Measurements from ENCODE around the gene EXOC8.
"Not testable (repeated sequence)": the region's sequence is repeated elsewhere in the genome, so short reads cannot be mapped to it uniquely, and the experiment has no call there.

The EXOC8 gene

GRCh38 chr1:231348856-231349255 lies 11.2 kb upstream of the EXOC8 start:
- not testable (repeated sequence) for DNase-seq

DNA sequence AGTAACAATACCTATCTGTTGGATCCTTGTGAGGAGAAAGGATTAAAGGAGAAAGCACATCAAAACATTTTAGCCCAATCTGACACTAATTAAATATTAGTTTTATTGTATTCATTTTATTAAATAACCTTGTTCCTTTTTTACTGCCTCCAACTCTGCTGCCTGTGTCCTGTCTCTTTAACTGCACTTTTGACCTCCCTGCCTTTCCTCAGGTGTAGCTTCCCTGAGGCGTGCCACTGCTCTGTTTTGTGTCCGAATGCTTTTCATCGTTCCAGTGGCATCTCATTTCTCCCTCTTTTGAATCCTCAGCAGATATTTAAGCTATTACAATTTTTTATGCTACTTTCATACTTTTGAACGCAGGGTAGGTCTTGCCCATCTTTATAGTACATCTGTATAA lies 10.8 kb upstream of the EXOC8 start:
- DNase-seq = no peak

GRCh38 chr1:231347961-231348360 lies 10.3 kb upstream of the EXOC8 start:
- DNase-seq = no peak

- DNase-seq = no peak
Observed at GRCh38 chr1:231340328-231341013, 2.8 kb upstream of the EXOC8 start.

DNA sequence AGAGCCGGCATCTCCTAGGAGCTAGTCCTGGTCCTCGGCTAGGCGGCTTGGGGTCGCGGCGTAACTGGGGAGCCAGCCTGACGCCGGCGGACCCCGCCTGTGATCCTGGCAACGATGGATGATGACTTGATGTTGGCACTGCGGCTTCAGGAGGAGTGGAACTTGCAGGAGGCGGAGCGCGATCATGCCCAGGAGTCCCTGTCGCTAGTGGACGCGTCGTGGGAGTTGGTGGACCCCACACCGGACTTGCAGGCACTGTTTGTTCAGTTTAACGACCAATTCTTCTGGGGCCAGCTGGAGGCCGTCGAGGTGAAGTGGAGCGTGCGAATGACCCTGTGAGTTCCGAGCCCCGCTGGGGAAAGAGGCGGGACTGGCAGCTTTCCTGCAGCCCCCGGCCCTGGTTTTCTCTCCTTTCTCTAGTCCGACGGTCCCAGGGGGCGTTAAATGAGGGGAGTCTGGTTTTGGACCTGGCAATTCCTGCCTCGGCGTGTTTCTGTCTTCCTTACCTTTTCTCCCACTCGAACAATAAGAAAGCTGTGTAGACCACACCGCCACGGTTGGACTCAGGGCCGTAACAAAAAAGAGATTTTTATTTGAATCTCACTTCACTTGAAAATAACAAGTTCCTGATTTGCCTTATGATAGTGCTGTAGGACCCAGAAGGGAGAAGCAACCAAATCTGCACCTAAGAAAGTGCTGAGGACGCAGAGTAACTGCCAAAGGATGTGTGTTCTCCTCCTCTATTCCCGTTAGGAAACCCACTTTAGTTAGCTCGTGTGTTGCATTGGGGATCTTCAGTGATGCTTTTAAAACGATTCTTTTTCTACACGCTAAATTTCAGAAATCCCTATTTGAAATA lies 847 bp upstream of the EXOC8 start, which contains the start of gene SPRTN:
Gene SPRTN (plus strand): TSS at position 24 of the 859 bp plus-strand sequence. CDS start 91 bp downstream, at position 115.
- no peak for DNase-seq

- DNase-seq = no peak
Observed at GRCh38 chr1:231337043-231337471, 595 bp downstream of the EXOC8 start.

DNA sequence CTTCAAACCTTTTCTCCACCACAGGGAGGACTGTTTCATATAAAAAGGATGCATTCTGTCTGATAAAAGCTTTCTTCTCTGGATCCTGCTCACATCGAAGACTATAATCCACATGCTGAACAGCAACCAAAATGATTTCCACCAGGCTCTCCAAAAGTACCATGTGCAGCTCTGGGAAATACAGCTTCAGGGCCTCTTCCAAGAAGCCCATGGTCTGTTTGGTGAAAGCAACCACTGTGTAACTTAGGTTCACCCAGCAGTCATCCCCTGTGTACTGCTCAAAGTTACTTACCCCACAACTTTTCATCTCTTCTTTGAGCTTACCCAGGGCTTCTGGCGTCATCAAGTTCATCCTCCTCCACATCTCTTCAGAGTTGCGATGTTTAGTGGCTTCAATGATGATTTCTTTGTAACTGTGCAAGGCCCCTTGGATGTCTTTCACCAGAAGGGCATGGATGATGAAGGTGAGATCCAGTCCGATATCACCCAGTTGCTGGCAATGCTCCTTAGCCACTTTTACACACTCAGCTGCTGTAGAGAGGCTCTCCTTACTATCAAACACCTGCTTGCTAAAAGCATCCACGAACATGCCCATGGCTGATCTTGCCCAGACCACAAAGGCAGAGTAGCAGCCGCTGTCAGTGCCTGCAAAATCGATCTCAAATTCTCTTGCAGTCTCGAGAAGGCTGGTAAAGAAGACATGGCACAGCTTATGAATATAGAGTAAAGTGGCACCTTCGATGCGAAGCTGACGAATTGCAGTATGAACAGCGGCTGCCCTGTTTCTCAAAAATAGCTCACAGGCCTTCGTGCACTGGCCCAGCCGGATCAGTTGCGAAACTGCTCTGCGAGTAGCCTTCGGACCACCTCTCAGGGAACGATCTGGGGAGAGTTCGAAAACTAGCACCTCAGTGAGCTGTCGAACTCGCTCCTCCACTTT lies 1.7 kb downstream of the EXOC8 start:
- DNase-seq = no peak

DNA sequence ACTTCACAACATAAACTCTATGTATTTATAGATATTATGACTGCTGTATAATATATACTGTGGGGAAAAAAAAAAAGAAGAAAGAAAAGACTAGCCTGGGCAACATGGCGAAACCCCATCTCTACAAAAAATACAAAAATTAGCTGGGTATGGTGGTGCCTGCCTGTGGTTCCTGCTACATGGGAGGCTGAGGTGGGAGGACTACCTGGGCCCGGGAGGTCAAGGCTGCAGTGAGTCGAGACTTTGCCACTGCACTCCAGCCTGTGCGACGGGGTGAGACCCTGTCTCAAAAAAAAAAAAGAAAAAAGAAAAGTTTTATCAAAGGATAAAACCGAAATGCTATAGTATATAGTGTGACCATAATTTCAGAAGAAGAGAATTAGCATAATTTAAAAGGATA lies 2.7 kb downstream of the EXOC8 start:
- DNase-seq = no peak

DNA sequence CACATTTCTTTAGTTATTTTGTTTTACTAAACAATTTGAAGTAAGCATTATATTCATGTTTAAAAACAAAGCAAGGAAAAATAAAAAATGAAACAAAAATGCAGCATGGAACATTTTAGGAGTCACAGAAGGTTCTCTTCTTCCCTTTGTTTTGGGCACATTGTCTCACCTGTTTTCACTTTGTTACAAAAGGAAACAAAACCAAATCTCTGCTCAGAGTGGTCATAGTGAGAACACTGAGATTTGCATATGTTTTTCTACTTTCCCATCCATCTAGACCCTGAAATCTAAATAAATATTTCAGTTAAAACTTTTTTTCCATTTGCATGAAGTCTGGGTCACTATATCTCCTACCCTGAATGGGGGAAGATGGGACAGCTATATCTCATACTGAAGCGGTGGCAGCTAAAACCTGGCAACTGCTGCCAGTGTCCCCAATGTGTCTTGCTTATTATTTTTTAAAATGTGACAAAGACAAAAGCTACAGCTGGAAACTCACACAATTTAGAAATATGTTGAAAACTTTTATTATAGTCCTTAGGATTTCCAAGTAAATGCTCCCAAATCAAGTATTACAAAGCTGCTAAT lies 3.5 kb downstream of the EXOC8 start:
- DNase-seq = no peak

DNA sequence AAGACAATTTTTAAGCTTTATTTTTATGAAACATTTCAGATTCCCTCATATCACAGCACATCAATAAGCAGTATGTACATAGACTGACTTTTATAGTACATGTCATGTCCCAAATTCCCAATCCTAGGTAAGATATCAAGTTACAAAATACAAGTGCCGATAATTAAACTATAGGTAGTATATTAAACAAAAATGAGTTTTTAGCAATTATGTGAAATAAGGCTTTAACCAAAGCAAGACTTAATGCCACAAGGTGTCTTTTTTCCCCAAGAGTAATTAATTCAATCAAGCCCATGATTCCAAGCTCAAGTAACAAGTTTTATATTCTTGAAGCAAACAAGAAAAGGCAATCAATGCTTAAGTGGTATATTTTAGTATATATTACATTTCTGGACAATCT lies 4.9 kb downstream of the EXOC8 start:
- DNase-seq = no peak

DNA sequence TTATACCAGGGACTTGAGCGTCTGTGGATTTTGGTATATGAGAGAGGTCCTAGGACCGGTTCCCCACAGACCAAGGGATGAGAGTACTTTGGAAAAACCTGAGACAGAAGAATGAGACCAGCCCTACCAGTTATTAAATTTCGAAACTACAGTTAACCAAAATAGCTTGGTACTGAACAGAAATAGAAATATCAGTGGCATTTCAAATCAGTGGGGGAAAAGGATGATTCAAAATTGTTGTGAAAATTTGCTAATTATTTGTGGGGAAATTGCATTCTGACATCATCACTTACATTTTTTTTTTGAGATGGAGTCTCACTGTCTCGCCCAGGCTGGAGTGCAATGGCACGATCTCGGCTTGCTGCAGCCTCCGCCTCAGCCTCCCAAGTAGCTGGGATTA lies 8.2 kb downstream of the EXOC8 start:
- DNase-seq = no peak

DNA sequence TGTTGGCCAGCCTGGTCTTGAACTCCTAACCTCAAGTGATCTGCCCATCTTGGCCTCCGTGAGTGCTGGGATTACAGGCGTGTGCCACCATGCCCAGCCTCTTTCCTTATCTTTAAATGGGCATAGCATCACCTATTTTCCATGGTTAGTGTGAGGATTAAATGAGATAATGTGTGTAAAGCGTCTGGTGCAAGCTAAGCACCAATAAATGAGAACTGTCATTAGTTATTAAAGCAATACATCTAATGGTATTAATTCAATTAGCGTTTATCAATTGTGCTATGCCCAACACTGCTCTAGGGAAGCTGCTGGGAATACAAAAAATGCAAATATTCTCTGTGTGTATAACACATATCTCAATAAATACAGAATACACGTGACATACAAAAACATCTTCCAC lies 10.0 kb downstream of the EXOC8 start:
- DNase-seq = no peak

GRCh38 chr1:231326248-231326647 lies 11.4 kb downstream of the EXOC8 start:
- no peak for DNase-seq

GRCh38 chr1:231324660-231325059 lies 13.0 kb downstream of the EXOC8 start:
- no peak for DNase-seq

- no peak for DNase-seq
Observed at GRCh38 chr1:231322880-231323530, 14.6 kb downstream of the EXOC8 start.

DNA sequence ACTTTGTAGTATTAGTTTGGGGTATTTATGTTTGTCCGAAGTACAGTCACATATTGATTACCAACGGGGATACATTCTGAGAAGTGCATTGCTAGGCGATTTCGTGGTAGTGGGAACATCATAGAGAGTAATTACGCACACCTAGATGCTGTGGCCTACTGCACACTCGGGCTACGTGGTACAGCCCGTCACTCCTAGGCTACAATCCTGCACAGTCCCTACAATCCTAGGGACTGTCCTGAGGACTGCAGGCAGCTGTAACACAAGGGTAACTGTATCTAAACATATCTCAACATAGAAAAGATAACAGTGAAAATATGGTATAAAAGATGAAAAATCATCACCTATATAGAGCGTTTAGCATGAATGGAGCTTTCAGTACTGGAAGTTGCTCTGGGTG lies 18.6 kb downstream of the EXOC8 start:
- DNase-seq = no peak

- DNase-seq = no peak
Observed at GRCh38 chr1:231318568-231318967, 19.1 kb downstream of the EXOC8 start.

GRCh38 chr1:231318015-231318355 lies 19.7 kb downstream of the EXOC8 start:
- no peak for DNase-seq

DNA sequence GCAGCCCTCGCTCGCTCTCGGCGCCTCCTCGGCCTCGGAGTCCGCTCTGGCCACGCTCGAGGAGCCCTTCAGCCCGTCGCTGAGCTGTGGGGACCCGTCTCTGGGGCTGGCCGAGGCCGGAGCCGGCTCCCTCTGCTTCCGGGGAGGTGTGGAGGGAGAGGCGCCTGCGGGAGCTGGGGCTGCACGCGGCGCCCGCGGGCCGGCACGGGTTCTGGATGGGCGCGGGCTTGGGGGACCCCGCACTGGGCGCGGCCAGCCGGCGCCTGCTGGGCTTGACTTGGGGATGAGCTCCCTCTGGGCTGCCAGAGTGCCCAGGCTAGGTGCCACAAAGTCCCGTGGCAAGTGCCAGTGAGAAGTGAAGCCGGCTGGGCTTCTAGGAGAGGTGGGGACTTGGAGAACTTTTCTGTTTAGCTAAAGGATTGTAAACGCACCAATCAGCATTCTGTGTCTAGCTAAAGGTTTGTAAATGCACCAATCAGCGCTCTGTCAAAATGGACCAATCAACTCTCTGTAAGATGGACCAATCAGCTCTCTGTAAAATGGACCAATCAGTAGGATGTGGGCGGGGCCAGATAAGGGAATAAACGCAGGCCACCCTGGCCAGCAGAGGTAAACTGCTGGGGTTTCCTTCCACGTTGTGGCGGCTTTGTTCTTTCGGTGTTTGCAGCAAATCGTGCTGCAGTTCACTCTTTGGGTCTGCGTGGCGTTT lies 20.2 kb downstream of the EXOC8 start:
- DNase-seq = no peak

DNA sequence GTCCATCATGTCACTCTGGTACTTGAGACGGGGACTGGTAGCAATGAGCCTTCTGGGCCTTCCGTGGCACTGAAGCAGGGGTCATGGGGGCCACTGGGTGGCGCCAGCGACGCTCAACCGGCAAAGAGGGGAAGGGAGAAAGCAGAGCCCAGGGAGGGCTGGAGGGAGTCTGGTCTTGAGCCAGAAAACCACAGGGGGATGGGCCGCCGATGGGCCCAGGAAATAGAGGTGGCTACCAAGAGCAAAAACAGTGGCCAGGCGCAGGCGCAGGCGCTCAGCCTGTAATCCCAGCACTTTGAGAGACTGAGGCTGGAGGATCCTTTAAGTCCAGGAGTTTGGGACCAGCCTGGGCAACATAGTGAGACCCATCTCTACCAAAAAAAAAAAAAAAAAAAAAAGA lies 21.8 kb downstream of the EXOC8 start:
- no peak for DNase-seq

- no peak for DNase-seq
Observed at GRCh38 chr1:231313661-231314060, 24.0 kb downstream of the EXOC8 start.

DNA sequence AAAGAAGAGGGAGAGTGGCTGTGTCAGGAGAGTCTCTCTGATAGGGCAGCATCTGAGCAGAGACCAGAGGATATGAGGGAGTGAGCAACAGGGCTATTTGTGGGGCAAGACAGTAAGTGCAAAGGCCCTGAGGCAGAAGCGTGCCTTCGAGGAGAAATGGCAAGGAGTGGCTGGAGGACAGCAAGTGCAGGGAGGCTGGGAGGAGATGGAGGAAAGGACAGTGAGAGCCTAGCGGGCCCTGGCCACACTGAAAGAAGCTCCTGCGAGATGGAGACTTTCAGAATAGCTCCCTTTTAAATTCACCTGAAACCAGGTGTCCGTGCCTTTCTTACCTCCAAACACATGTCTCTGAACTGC lies 25.2 kb downstream of the EXOC8 start:
- DNase-seq = no peak
